NCI-H1930 (cell line): Measurements from ENCODE around the gene ARF3.

ENCODE experiments used
- DNase-seq, 2 experiments: peaks; one replicate each; lab custom pipeline; 2025; lab: John Stamatoyannopoulos, UW

ARF3 gene

DNA sequence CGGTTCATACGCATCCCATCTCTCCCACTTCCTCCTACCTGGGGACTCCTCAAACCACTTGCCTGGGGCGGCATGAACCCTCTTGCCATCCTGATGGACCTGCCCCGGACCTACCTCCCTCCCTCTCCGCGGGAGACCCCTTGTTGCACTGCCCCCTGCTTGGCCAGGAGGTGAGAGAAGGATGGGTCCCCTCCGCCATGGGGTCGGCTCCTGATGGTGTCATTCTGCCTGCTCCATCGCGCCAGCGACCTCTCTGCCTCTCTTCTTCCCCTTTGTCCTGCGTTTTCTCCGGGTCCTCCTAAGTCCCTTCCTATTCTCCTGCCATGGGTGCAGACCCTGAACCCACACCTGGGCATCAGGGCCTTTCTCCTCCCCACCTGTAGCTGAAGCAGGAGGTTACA is 24.5 kb upstream of the ARF3 start:
- DNase-seq, result no peak

DNA sequence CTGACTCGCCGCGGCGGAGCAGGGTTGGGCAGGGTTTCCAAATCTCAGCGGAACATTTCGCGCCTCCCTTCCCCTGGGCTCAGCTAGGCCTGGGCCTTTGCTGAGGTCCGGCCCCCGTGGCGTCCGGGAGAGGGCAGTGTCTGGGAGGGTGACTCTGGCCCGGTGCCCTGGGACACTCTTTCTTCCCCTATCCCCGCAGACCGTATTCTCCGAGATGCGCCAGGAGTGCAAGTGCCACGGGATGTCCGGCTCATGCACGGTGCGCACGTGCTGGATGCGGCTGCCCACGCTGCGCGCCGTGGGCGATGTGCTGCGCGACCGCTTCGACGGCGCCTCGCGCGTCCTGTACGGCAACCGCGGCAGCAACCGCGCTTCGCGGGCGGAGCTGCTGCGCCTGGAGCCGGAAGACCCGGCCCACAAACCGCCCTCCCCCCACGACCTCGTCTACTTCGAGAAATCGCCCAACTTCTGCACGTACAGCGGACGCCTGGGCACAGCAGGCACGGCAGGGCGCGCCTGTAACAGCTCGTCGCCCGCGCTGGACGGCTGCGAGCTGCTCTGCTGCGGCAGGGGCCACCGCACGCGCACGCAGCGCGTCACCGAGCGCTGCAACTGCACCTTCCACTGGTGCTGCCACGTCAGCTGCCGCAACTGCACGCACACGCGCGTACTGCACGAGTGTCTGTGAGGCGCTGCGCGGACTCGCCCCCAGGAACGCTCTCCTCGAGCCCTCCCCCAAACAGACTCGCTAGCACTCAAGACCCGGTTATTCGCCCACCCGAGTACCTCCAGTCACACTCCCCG is 23.9 kb upstream of the ARF3 start:
- no peak for DNase-seq

DNA sequence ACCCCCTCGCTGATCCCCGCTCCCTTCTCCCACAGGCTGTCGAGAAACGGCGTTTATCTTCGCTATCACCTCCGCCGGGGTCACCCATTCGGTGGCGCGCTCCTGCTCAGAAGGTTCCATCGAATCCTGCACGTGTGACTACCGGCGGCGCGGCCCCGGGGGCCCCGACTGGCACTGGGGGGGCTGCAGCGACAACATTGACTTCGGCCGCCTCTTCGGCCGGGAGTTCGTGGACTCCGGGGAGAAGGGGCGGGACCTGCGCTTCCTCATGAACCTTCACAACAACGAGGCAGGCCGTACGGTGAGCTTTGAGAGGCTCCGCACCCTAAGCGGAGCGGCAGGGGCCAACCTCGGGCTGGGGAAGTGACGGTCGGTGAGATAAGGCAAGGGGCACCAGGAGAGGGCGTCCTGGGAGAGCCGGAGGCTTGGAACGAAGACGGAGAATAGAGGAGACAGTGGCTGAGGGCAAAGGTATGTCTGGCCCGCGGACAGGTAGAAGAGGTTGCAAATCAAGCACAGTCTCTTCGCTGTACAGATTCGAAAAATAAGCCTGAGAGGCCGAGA is 23.2 kb upstream of the ARF3 start:
- DNase-seq, result no peak

DNA sequence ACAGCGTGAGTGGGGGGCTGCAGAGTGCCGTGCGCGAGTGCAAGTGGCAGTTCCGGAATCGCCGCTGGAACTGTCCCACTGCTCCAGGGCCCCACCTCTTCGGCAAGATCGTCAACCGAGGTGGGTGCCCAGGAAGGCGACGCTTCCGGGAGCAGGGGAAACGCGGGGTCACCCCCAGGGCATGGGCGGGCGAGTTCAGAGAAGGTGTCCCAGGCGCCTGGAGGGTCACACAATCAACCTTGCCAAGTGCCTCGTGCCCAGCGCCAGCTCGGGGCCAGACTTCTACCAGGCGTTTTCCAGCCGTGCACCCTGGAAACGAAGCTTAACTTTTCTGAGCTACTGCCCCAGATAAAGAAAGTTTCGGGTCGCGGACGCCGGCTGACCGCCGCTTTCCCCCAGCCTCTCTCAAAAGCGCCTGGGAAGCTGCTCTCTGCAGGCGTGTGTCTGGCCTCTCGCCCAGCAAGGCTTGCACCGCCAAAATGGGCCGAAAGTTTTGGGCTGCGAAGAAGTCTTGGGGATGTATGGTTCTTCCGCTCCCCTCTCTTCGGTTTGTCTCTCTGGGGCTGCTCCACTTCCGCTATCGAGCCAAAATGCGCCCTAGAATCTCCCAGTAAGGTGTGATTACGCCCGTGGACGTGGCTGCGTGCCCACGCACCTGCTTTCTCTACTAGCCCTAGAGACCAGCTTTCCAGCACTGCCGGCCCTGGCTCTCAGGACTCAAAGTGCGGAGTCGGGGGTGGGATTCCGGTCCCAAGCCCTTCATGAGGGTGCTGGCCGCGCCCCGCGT is 22.5 kb upstream of the ARF3 start:
- no peak for DNase-seq

DNA sequence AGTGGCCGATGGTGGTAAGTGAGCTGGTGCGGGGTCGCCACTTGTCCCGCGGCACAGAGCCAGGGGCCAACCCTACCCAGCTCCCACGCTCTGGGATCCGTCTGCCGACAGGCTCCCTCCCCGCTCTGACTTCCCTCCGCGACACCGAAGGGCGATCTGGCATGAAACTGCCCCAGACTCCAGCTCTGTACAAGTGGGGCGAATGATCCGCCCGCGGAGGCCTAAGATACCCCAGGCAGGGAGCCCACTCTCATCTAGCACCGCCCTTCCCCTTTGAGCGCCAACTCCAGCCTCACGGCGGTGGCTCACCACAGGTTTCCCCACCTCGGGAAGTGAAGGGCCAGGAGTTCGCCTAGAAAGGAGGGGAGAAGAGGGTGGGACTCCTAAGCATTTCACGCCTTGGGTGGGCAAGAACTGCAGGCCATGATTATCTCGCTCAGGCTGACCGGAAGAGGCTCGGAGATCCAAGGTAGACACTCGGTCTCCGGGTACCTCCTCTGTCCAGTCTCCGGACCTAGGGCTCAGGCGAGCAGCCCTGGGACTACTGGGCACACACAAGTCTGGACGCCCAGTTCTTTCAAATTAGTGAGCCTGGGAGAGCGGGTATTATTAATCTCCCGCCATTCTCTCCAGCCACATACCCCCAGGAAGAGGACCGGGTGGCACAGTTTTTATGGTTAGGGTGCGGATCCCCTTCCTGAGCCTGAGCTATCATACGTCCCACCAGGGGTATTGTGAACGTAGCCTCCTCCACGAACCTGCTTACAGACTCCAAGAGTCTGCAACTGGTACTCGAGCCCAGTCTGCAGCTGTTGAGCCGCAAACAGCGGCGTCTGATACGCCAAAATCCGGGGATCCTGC is 21.7 kb upstream of the ARF3 start:
- no peak for DNase-seq

DNA sequence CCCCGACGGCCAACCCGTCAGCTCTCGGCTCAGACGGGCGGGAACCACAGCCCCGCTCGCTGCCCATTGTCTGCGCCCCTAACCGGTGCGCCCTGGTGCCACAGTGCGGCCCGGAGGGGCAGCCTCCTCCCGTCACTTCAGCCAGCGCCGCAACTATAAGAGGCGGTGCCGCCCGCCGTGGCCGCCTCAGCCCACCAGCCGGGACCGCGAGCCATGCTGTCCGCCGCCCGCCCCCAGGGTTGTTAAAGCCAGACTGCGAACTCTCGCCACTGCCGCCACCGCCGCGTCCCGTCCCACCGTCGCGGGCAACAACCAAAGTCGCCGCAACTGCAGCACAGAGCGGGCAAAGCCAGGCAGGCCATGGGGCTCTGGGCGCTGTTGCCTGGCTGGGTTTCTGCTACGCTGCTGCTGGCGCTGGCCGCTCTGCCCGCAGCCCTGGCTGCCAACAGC is 21.0 kb upstream of the ARF3 start, which contains the start of gene WNT1:
WNT1 (plus strand) TSS at position 32 of the 450 bp plus-strand sequence; CDS start at position 361, 329 bp downstream.
- DNase-seq, result peak in 1 of 2 experiments; percentile 64

GRCh38 chr12:48977290-48978281 is 20.3 kb upstream of the ARF3 start:
- peak; percentile 29 to 71 for DNase-seq

DNA sequence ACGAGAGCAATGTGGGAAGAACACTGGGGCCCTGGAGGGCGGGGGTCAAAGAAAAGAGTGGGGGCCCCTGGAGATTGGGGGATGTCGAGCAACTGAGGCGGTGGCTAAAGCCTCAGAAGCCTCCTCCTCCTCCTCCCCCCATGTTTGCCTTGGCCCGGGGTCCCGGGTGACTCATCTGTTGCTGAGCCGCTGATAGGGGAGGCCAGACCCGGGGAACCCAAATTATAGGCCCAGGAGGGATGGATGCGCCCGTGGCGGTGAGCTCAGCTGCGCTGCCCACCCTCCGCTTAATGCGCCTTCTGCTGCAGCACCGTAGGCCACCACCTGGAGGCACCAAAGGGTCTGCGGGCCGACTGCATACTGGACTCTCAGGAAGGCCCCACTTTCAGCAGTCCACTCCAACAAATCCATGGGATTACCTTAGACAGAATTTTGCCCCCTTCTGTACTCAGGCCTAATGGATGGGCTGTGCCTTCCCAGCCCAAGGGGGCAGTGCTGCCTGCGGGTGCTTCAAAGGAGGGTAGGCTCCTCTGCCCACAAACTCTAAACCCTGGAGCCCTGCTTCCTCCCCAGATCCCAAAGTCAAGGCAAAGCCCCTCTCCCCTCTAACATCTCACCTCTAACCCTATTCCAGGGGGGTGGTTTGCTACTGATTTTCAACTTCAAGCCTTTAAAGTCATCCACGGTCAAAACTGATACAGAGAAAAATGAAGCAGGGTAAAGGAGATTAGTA is 16.8 kb upstream of the ARF3 start:
- no peak for DNase-seq

DNA sequence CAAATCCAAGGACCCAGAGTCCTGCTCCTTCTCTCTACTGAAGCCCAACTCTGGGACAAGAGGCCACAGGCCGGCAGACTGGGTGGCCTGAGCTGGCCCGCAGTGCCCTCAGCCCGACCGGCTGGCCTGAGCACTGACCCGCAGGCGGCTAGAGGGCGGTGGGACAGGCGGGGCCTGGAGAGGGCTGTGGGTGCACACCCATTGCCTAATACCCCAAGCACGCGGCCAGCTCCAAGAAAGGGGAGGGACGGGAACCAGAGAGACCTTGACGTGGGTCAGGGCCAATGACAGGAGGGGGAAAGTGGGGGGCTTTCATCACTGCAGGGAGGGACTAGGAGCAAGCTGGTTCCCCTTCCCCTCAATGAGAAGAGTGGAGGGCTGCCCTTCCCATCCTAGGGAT is 16.2 kb upstream of the ARF3 start:
- no peak for DNase-seq

GRCh38 chr12:48972952-48973483 is 15.7 kb upstream of the ARF3 start:
- no peak for DNase-seq

- no peak for DNase-seq
Observed at GRCh38 chr12:48972213-48972951, 15.1 kb upstream of the ARF3 start.

GRCh38 chr12:48970702-48971334 is 13.5 kb upstream of the ARF3 start:
- DNase-seq, result no peak

- DNase-seq, result no peak
Observed at GRCh38 chr12:48969833-48970701, 12.8 kb upstream of the ARF3 start.

DNA sequence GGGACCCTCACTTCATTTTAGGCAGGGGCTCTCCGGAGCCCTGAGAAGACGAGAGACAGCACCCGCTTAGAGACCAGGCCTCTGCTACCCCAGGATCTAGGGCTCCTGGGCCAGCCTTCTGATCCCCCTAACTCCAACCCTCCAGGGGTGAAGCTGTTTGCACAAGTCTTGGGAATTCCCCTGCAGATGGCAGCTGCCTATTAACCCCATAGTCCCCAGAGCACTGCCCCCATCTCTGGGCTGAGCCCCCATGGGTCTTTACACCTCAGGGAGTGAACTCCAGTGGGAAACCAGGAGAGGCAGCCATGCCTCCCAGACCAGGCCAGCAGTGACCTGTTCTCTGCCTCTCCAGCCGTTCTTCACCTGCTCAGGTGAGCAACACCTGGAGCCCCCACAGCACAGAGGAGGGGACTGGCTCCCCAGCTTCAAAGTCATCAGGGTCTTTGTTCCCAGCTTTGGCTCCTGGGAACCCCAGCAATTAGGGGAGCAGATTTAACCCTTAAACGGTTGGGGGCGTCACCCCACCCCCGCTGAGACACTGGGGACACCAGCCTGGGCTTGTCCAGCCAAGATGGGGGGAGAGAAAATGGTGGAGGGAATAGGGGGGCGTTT is 12.0 kb upstream of the ARF3 start:
- no peak for DNase-seq

- DNase-seq, result no peak
Observed at GRCh38 chr12:48968467-48968866, 11.2 kb upstream of the ARF3 start.

GRCh38 chr12:48967991-48968390 is 10.7 kb upstream of the ARF3 start:
- DNase-seq, result no peak
